ENCODE data around the gene IRF2BPL.

- TF ChIP-seq CTCF (IDR thresholded peaks at IDR 0.05) (no peak), POLR2A (IDR thresholded peaks at IDR 0.05) (peak in 1 of 4 donors; percentile 20)
Measured at GRCh38 chr14:77032491-77032843, 4.0 kb upstream of the IRF2BPL start.
